GM19397 (cell line): ENCODE results near the gene RND2.

Experiments
- ATAC-seq: cut with Tn5 transposase; IDR thresholded peaks from one replicate; pipeline ENCODE4 v1.9.1; 2021; ENCODE audit warnings: mild to moderate bottlenecking, moderate library complexity; ENCODE audit not compliant: unreplicated experiment

RND2 gene

GRCh38 chr17:43006639-43007551 lies 18.1 kb upstream of the RND2 start, which contains the start of gene IFI35:
IFI35 (plus strand) TSS chr17:43006784; CDS start chr17:43006948, 164 bp downstream.
- ATAC-seq = no peak

GRCh38 chr17:43010667-43011308 lies 14.2 kb upstream of the RND2 start:
- ATAC-seq = no peak

- no peak for ATAC-seq
Measured at GRCh38 chr17:43011728-43012472, 13.1 kb upstream of the RND2 start.

- ATAC-seq = no peak
Measured at GRCh38 chr17:43013296-43013695, 11.7 kb upstream of the RND2 start.

- ATAC-seq = no peak
Measured at GRCh38 chr17:43014020-43014648, 10.9 kb upstream of the RND2 start.

GRCh38 chr17:43014649-43015542 lies 10.1 kb upstream of the RND2 start:
- ATAC-seq = no peak

GRCh38 chr17:43015579-43015978 lies 9.5 kb upstream of the RND2 start:
- ATAC-seq = no peak

- no peak for ATAC-seq
Measured at GRCh38 chr17:43016216-43016615, 8.8 kb upstream of the RND2 start.

GRCh38 chr17:43018008-43018853 lies 6.8 kb upstream of the RND2 start:
- ATAC-seq = no peak

GRCh38 chr17:43018932-43019331 lies 6.1 kb upstream of the RND2 start:
- no peak for ATAC-seq

- no peak for ATAC-seq
Measured at GRCh38 chr17:43019418-43019817, 5.6 kb upstream of the RND2 start.

GRCh38 chr17:43020030-43020621 lies 4.9 kb upstream of the RND2 start:
- ATAC-seq = no peak

- ATAC-seq = no peak
Measured at GRCh38 chr17:43020789-43021740, 4.0 kb upstream of the RND2 start.

GRCh38 chr17:43021741-43022512 lies 3.1 kb upstream of the RND2 start, which contains the start of gene VAT1:
VAT1 (minus strand) TSS chr17:43022385; CDS start chr17:43022322, 63 bp downstream.
- ATAC-seq = peak; percentile 49

- no peak for ATAC-seq
Measured at GRCh38 chr17:43025290-43025657, 243 bp downstream of the RND2 start.

- no peak for ATAC-seq
Measured at GRCh38 chr17:43025766-43026537, 921 bp downstream of the RND2 start.
